ENCODE data around the gene ST3GAL6.

The ST3GAL6 gene

GRCh38 chr3:98806521-98806920 lies 43.4 kb downstream of the ST3GAL6 start:
- no peak overlapping the region for H2AFZ ChIP-seq
- no peak overlapping the region for H3K9ac ChIP-seq
- H3K9me3 ChIP-seq (ENCODE audit: control insufficient read depth, low read length) = no peaks in the 10 kb centered on the region
- H3K4me2 ChIP-seq (ENCODE audit: low read length) = no peak overlapping the region
- no peaks in the 10 kb centered on the region for H3K27me3 ChIP-seq (ENCODE audit: control insufficient read depth, insufficient read depth, low read length)
- TF ChIP-seq, protein P1, sequence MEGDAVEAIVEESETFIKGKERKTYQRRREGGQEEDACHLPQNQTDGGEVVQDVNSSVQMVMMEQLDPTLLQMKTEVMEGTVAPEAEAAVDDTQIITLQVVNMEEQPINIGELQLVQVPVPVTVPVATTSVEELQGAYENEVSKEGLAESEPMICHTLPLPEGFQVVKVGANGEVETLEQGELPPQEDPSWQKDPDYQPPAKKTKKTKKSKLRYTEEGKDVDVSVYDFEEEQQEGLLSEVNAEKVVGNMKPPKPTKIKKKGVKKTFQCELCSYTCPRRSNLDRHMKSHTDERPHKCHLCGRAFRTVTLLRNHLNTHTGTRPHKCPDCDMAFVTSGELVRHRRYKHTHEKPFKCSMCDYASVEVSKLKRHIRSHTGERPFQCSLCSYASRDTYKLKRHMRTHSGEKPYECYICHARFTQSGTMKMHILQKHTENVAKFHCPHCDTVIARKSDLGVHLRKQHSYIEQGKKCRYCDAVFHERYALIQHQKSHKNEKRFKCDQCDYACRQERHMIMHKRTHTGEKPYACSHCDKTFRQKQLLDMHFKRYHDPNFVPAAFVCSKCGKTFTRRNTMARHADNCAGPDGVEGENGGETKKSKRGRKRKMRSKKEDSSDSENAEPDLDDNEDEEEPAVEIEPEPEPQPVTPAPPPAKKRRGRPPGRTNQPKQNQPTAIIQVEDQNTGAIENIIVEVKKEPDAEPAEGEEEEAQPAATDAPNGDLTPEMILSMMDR (IDR thresholded peaks at IDR 0.05) = no peak
- no peak overlapping the region for H3K4me3 ChIP-seq (ENCODE audit: low read depth, low read length)
- H3K36me3 ChIP-seq (ENCODE audit: control insufficient read depth, insufficient read depth, low read length) = no peaks in the 10 kb centered on the region
- H3K27ac ChIP-seq = no peak overlapping the region
- H3K79me2 ChIP-seq = no peaks in the 10 kb centered on the region
- H3K4me1 ChIP-seq = no peaks in the 10 kb centered on the region

GRCh38 chr3:98807011-98807410 lies 43.9 kb downstream of the ST3GAL6 start:
- H3K27ac ChIP-seq = no peak overlapping the region
- H3K4me3 ChIP-seq (ENCODE audit: low read depth, low read length) = no peak overlapping the region
- H3K9me3 ChIP-seq (ENCODE audit: control insufficient read depth, low read length) = no peaks in the 10 kb centered on the region
- no peak overlapping the region for H3K9ac ChIP-seq
- H3K4me1 ChIP-seq = no peaks in the 10 kb centered on the region
- H3K27me3 ChIP-seq (ENCODE audit: control insufficient read depth, insufficient read depth, low read length) = no peaks in the 10 kb centered on the region
- H3K79me2 ChIP-seq = no peaks in the 10 kb centered on the region
- no peaks in the 10 kb centered on the region for H3K36me3 ChIP-seq (ENCODE audit: control insufficient read depth, insufficient read depth, low read length)
- H2AFZ ChIP-seq = no peak overlapping the region
- TF ChIP-seq, protein P1 (IDR thresholded peaks at IDR 0.05) = no peak
- no peak overlapping the region for H3K4me2 ChIP-seq (ENCODE audit: low read length)

GRCh38 chr3:98807561-98807960 lies 44.4 kb downstream of the ST3GAL6 start:
- no peaks in the 10 kb centered on the region for H3K4me1 ChIP-seq
- no peaks in the 10 kb centered on the region for H3K9me3 ChIP-seq (ENCODE audit: control insufficient read depth, low read length)
- H3K27ac ChIP-seq = no peak overlapping the region
- no peaks in the 10 kb centered on the region for H3K27me3 ChIP-seq (ENCODE audit: control insufficient read depth, insufficient read depth, low read length)
- H2AFZ ChIP-seq = no peak overlapping the region
- H3K4me3 ChIP-seq (ENCODE audit: low read depth, low read length) = no peak overlapping the region
- H3K4me2 ChIP-seq (ENCODE audit: low read length) = no peak overlapping the region
- H3K79me2 ChIP-seq = no peaks in the 10 kb centered on the region
- H3K36me3 ChIP-seq (ENCODE audit: control insufficient read depth, insufficient read depth, low read length) = no peaks in the 10 kb centered on the region
- H3K9ac ChIP-seq = no peak overlapping the region
- TF ChIP-seq, protein P1 (IDR thresholded peaks at IDR 0.05) = no peak

- no peaks in the 10 kb centered on the region for H3K4me1 ChIP-seq
- no peaks in the 10 kb centered on the region for H3K9me3 ChIP-seq (ENCODE audit: control insufficient read depth, low read length)
- no peaks in the 10 kb centered on the region for H3K27me3 ChIP-seq (ENCODE audit: control insufficient read depth, insufficient read depth, low read length)
- H3K4me2 ChIP-seq (ENCODE audit: low read length) = no peak overlapping the region
- no peak overlapping the region for H2AFZ ChIP-seq
- H3K36me3 ChIP-seq (ENCODE audit: control insufficient read depth, insufficient read depth, low read length) = no peaks in the 10 kb centered on the region
- TF ChIP-seq, protein P1 (IDR thresholded peaks at IDR 0.05) = no peak
- H3K4me3 ChIP-seq (ENCODE audit: low read depth, low read length) = no peak overlapping the region
- no peaks in the 10 kb centered on the region for H3K79me2 ChIP-seq
- H3K9ac ChIP-seq = no peak overlapping the region
- H3K27ac ChIP-seq = no peak overlapping the region
Observed at GRCh38 chr3:98808071-98808470, 44.9 kb downstream of the ST3GAL6 start.

GRCh38 chr3:98809557-98809956 lies 46.4 kb downstream of the ST3GAL6 start:
- Histone ChIP-seq H3K4me2 (ENCODE audit: low read length) (no peak overlapping the region), H3K27ac (no peak overlapping the region), H3K9me3 (ENCODE audit: control insufficient read depth, low read length) (no peaks in the 10 kb centered on the region), H3K9ac (no peak overlapping the region), H3K27me3 (ENCODE audit: control insufficient read depth, insufficient read depth, low read length) (no peaks in the 10 kb centered on the region), H3K4me1 (no peaks in the 10 kb centered on the region), H3K36me3 (ENCODE audit: control insufficient read depth, insufficient read depth, low read length) (no peaks in the 10 kb centered on the region), H2AFZ (no peak overlapping the region), H3K4me3 (ENCODE audit: low read depth, low read length) (no peak overlapping the region), H3K79me2 (no peaks in the 10 kb centered on the region)
- TF ChIP-seq, protein P1 (IDR thresholded peaks at IDR 0.05) = no peak
